Progenitor cell of endocrine pancreas (in vitro differentiated cells): ENCODE measurements around the gene DKK1. TPM values are rescaled to one million over a fixed set of nuclear protein-coding genes. Genes with fewer than 3 reads are reported as not detected.

Source experiments
- DNase-seq: peaks from one replicate; pipeline ENCODE4 v3.0.0; 2021; ENCODE audit warnings: low spot score; ENCODE audit not compliant: unreplicated experiment
- H3K27ac Mint-ChIP-seq: 2 replicates; pipeline ENCODE4 v1.8.0; 2021; ENCODE audit warnings: mild to moderate bottlenecking, moderate library complexity, mixed read lengths
- H3K27me3 Mint-ChIP-seq: 2 replicates; pipeline ENCODE4 v1.8.0; 2021; ENCODE audit warnings: mixed read lengths
- H3K36me3 Mint-ChIP-seq: 2 replicates; pipeline ENCODE4 v1.8.0; 2022; ENCODE audit warnings: mixed read lengths; ENCODE audit not compliant: insufficient read depth
- H3K4me1 Mint-ChIP-seq: 2 replicates; pipeline ENCODE4 v1.8.0; 2021; ENCODE audit warnings: low read depth, mixed read lengths
- H3K4me3 Mint-ChIP-seq: 2 replicates; pipeline ENCODE4 v1.8.0; 2021; ENCODE audit warnings: low read depth, mild to moderate bottlenecking, moderate library complexity, mixed read lengths
- H3K9me3 Mint-ChIP-seq: 2 replicates; pipeline ENCODE4 v1.8.0; 2021; ENCODE audit warnings: low read depth, mixed read lengths
- CTCF ChIP-seq: fragments of 200-600 bp; sonication (generic); IDR thresholded peaks from one replicate; pipeline ENCODE4 v1.5.0; 2021; ENCODE audit warnings: antibody characterized with exemption, mild to moderate bottlenecking; ENCODE audit not compliant: unreplicated experiment
- total RNA-seq: library from RNA; stranded (reverse); gene quantifications from 2 replicates; pipeline ENCODE4 v1.2.1, GENCODE V29; 2021

Gene DKK1
- total RNA-seq, 1 donor from 2014 or later, result 2.5 TPM

GRCh38 chr10:52284416-52285013 lies 29.6 kb upstream of the DKK1 start:
- H3K4me1 Mint-ChIP-seq, result no peaks in the 10 kb centered on the region
- H3K27ac Mint-ChIP-seq, result no peak overlapping the region

GRCh38 chr10:52287866-52288265 lies 26.2 kb upstream of the DKK1 start:
- no peak for TF ChIP-seq CTCF
- H3K27ac Mint-ChIP-seq, result no peak overlapping the region
- no peaks in the 10 kb centered on the region for H3K36me3 Mint-ChIP-seq
- H3K4me1 Mint-ChIP-seq, result no peaks in the 10 kb centered on the region
- no peaks in the 10 kb centered on the region for H3K27me3 Mint-ChIP-seq
- no peaks in the 10 kb centered on the region for H3K9me3 Mint-ChIP-seq
- no peak overlapping the region for H3K4me3 Mint-ChIP-seq
- no peak for DNase-seq

More at GRCh38 chr10:52284416-52285013, 29.6 kb upstream of the DKK1 start:
- no peak for DNase-seq
- H3K36me3 Mint-ChIP-seq, result no peaks in the 10 kb centered on the region
- no peak for TF ChIP-seq CTCF
- no peaks in the 10 kb centered on the region for H3K27me3 Mint-ChIP-seq
- H3K4me3 Mint-ChIP-seq, result no peak overlapping the region
- H3K9me3 Mint-ChIP-seq, result no peaks in the 10 kb centered on the region

GRCh38 chr10:52297747-52298146 lies 16.3 kb upstream of the DKK1 start:
- no peaks in the 10 kb centered on the region for H3K36me3 Mint-ChIP-seq
- no peaks in the 10 kb centered on the region for H3K27me3 Mint-ChIP-seq
- no peak for TF ChIP-seq CTCF
- H3K9me3 Mint-ChIP-seq, result peaks cover 3% of the 10 kb centered on the region
- H3K4me1 Mint-ChIP-seq, result no peaks in the 10 kb centered on the region
- H3K27ac Mint-ChIP-seq, result no peak overlapping the region
- DNase-seq, result no peak
- H3K4me3 Mint-ChIP-seq, result no peak overlapping the region

- no peak for DNase-seq
- no peak overlapping the region for H3K27ac Mint-ChIP-seq
- no peak for TF ChIP-seq CTCF
- H3K4me3 Mint-ChIP-seq, result no peak overlapping the region
- no peaks in the 10 kb centered on the region for H3K36me3 Mint-ChIP-seq
- no peaks in the 10 kb centered on the region for H3K27me3 Mint-ChIP-seq
- peaks cover 3% of the 10 kb centered on the region for H3K9me3 Mint-ChIP-seq
- no peaks in the 10 kb centered on the region for H3K4me1 Mint-ChIP-seq
Observed at GRCh38 chr10:52300599-52301277, 13.3 kb upstream of the DKK1 start.

- peaks cover 47% of the 10 kb centered on the region for H3K27me3 Mint-ChIP-seq
- H3K9me3 Mint-ChIP-seq, result no peaks in the 10 kb centered on the region
- H3K36me3 Mint-ChIP-seq, result no peaks in the 10 kb centered on the region
- peak; percentile 29 for DNase-seq
- H3K4me1 Mint-ChIP-seq, result peaks cover 5% of the 10 kb centered on the region
- TF ChIP-seq CTCF, result peak; percentile 87
- peak overlapping the region; percentile 52 for H3K27ac Mint-ChIP-seq
- peak overlapping the region; percentile 85 for H3K4me3 Mint-ChIP-seq
Observed at GRCh38 chr10:52308251-52309031, 5.6 kb upstream of the DKK1 start.
